Esophagus muscularis mucosa (tissue), 4 donors: ENCODE data around the gene OXER1.

Source experiments
- EP300 ChIP-seq: sonication (generic); formaldehyde crosslinking; IDR thresholded peaks from one replicate; pipeline ENCODE4 v1.6.1; 2017; ENCODE audit warnings: antibody characterized with exemption
- POLR2A ChIP-seq: fragments of 450-650 bp; IDR thresholded peaks from one replicate; pipeline ENCODE4 v1.6.1; 2017; ENCODE audit warnings: antibody characterized with exemption, moderate library complexity, mild to moderate bottlenecking, low read depth
- POLR2AphosphoS5 ChIP-seq, 2 donors: sonication (generic); formaldehyde crosslinking; IDR thresholded peaks; one replicate each; pipeline ENCODE4 v1.6.1; 2017; ENCODE audit warnings: antibody characterized with exemption in 2 of 2
- TF ChIP-seq, protein P1 (sequence below), 3 experiments: fragments of 200-600 bp in 2 of 3; fragments of 450-650 bp in 1 of 3; sonication (generic) in 2 of 3; IDR thresholded peaks; one replicate each; pipeline ENCODE4 v1.5.1; 2017 to 2019; ENCODE audit warnings: antibody characterized with exemption in 3 of 3, mild to moderate bottlenecking in 2 of 3, moderate library complexity in 1 of 3

DNA sequence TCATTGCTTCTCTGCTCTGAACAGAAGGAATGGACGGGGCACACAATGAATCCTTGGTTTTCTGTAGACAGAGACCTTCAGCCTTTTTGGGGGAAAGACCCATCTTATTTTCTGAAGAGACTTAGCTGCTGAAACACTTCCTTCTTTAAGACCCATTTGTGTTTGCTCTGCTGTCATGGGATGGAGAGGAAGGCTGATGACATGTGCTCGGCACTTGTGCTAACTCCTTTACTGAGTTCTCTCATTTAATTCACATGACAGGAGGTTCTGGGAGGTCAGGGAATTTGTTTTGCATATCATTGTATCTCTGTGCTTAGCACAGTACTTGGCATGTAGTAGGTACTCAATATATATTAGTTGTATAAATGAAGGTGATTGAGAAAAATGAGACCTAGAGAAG lies 39.0 kb downstream of the OXER1 start:
- TF ChIP-seq EP300: no peak
- TF ChIP-seq, protein P1, sequence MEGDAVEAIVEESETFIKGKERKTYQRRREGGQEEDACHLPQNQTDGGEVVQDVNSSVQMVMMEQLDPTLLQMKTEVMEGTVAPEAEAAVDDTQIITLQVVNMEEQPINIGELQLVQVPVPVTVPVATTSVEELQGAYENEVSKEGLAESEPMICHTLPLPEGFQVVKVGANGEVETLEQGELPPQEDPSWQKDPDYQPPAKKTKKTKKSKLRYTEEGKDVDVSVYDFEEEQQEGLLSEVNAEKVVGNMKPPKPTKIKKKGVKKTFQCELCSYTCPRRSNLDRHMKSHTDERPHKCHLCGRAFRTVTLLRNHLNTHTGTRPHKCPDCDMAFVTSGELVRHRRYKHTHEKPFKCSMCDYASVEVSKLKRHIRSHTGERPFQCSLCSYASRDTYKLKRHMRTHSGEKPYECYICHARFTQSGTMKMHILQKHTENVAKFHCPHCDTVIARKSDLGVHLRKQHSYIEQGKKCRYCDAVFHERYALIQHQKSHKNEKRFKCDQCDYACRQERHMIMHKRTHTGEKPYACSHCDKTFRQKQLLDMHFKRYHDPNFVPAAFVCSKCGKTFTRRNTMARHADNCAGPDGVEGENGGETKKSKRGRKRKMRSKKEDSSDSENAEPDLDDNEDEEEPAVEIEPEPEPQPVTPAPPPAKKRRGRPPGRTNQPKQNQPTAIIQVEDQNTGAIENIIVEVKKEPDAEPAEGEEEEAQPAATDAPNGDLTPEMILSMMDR (IDR thresholded peaks at IDR 0.05): no peak
- no peak for TF ChIP-seq POLR2A
- TF ChIP-seq POLR2AphosphoS5 (IDR thresholded peaks at IDR 0.05): no peak
